ENCODE measurements around the gene TCTN3. TPM values are rescaled to one million over a fixed set of nuclear protein-coding genes. Genes with fewer than 3 reads are reported as not detected.

TCTN3 gene
- total and polyA plus RNA-seq, 2 of the 13 experiments (the other 11 are each of a cell fraction or from before 2014, with no cell fraction given): 53.3 to 60.0 TPM

DNA sequence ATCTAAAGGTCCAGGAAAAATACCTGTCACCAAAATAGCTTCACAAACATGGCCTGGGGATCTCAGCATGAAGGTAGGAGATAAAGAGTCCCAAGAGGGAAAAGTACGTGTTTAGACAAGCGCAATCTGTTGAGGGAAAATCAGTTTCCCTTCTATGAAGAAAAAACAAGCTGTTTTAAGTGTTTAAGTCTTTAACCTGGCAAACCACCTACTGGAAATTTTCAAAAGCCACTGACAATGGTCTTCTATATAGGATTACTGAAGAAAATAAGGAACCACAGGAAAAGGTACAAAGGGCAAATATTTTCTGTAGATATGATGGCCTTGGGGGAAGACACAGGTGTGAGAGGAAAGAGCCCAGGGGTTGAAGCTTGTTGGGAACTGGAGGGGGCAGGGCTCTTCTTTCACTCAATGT lies 58.4 kb downstream of the TCTN3 start (continued):
- no peak for TF ChIP-seq CC2D1A (CRISPR knock-in tag; IDR thresholded peaks at IDR 0.05)
- no peak for TF ChIP-seq ZNF713 (CRISPR knock-in tag; IDR thresholded peaks at IDR 0.05)
- TF ChIP-seq, protein P1, sequence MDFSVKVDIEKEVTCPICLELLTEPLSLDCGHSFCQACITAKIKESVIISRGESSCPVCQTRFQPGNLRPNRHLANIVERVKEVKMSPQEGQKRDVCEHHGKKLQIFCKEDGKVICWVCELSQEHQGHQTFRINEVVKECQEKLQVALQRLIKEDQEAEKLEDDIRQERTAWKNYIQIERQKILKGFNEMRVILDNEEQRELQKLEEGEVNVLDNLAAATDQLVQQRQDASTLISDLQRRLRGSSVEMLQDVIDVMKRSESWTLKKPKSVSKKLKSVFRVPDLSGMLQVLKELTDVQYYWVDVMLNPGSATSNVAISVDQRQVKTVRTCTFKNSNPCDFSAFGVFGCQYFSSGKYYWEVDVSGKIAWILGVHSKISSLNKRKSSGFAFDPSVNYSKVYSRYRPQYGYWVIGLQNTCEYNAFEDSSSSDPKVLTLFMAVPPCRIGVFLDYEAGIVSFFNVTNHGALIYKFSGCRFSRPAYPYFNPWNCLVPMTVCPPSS (IDR thresholded peaks at IDR 0.05): no peak
- TF ChIP-seq TCF12 (IDR thresholded peaks at IDR 0.05): no peak
- TF ChIP-seq TCF12 (CRISPR knock-in tag; IDR thresholded peaks at IDR 0.05): peak; percentile 54; the same call in 1 of the 2 replicates
- TF ChIP-seq HDAC1 (CRISPR knock-in tag; IDR thresholded peaks at IDR 0.05): peak; percentile 66
- TF ChIP-seq CBX1 (IDR thresholded peaks at IDR 0.05; ENCODE audit: low read depth): no peak
- TF ChIP-seq WIZ (CRISPR knock-in tag; IDR thresholded peaks at IDR 0.05): no peak
- TF ChIP-seq KDM2A (CRISPR knock-in tag; IDR thresholded peaks at IDR 0.05; ENCODE audit: borderline replicate concordance, low read depth): no peak
- TF ChIP-seq PRPF4 (IDR thresholded peaks at IDR 0.05; ENCODE audit: low read depth, low read length, poor library complexity, severe bottlenecking): no peak
- no peak for TF ChIP-seq YEATS2 (CRISPR knock-in tag; IDR thresholded peaks at IDR 0.05; ENCODE audit: borderline replicate concordance)
- TF ChIP-seq, protein P2, sequence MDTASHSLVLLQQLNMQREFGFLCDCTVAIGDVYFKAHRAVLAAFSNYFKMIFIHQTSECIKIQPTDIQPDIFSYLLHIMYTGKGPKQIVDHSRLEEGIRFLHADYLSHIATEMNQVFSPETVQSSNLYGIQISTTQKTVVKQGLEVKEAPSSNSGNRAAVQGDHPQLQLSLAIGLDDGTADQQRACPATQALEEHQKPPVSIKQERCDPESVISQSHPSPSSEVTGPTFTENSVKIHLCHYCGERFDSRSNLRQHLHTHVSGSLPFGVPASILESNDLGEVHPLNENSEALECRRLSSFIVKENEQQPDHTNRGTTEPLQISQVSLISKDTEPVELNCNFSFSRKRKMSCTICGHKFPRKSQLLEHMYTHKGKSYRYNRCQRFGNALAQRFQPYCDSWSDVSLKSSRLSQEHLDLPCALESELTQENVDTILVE (CRISPR knock-in tag; IDR thresholded peaks at IDR 0.05): peak; percentile 28; the same call in 1 of the 2 replicates
- TF ChIP-seq, protein P3, sequence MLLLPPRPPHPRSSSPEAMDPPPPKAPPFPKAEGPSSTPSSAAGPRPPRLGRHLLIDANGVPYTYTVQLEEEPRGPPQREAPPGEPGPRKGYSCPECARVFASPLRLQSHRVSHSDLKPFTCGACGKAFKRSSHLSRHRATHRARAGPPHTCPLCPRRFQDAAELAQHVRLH (CRISPR knock-in tag; IDR thresholded peaks at IDR 0.05; ENCODE audit: borderline replicate concordance, low read depth): no peak
- TF ChIP-seq, protein P4, sequence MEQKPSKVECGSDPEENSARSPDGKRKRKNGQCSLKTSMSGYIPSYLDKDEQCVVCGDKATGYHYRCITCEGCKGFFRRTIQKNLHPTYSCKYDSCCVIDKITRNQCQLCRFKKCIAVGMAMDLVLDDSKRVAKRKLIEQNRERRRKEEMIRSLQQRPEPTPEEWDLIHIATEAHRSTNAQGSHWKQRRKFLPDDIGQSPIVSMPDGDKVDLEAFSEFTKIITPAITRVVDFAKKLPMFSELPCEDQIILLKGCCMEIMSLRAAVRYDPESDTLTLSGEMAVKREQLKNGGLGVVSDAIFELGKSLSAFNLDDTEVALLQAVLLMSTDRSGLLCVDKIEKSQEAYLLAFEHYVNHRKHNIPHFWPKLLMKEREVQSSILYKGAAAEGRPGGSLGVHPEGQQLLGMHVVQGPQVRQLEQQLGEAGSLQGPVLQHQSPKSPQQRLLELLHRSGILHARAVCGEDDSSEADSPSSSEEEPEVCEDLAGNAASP (CRISPR knock-in tag; IDR thresholded peaks at IDR 0.05; ENCODE audit: borderline replicate concordance): peak; percentile 56; the same call in 1 of the 2 replicates
- TF ChIP-seq ZNF879 (CRISPR knock-in tag; IDR thresholded peaks at IDR 0.05): no peak
- no peak for TF ChIP-seq ZNF10 (CRISPR knock-in tag; IDR thresholded peaks at IDR 0.05; ENCODE audit: borderline replicate concordance, low read depth)
- TF ChIP-seq, protein P5, sequence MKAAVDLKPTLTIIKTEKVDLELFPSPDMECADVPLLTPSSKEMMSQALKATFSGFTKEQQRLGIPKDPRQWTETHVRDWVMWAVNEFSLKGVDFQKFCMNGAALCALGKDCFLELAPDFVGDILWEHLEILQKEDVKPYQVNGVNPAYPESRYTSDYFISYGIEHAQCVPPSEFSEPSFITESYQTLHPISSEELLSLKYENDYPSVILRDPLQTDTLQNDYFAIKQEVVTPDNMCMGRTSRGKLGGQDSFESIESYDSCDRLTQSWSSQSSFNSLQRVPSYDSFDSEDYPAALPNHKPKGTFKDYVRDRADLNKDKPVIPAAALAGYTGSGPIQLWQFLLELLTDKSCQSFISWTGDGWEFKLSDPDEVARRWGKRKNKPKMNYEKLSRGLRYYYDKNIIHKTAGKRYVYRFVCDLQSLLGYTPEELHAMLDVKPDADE (CRISPR knock-in tag; IDR thresholded peaks at IDR 0.05): no peak
- TF ChIP-seq, protein P6, sequence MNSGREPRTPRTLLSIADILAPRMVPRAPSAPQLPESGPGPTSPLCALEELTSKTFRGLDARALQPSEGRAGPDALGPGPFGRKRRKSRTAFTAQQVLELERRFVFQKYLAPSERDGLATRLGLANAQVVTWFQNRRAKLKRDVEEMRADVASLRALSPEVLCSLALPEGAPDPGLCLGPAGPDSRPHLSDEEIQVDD (CRISPR knock-in tag; IDR thresholded peaks at IDR 0.05; ENCODE audit: borderline replicate concordance): no peak
- peak; percentile 67; the same call in 1 of the 2 replicates for TF ChIP-seq SIX1 (CRISPR knock-in tag; IDR thresholded peaks at IDR 0.05; ENCODE audit: borderline replicate concordance)
- TF ChIP-seq ZNF607 (CRISPR knock-in tag; IDR thresholded peaks at IDR 0.05; ENCODE audit: borderline replicate concordance): no peak
- no peak for TF ChIP-seq KDM1A (CRISPR knock-in tag; IDR thresholded peaks at IDR 0.05)
- no peak for TF ChIP-seq ZNF552 (CRISPR knock-in tag; IDR thresholded peaks at IDR 0.05; ENCODE audit: borderline replicate concordance)
- TF ChIP-seq, protein P7, sequence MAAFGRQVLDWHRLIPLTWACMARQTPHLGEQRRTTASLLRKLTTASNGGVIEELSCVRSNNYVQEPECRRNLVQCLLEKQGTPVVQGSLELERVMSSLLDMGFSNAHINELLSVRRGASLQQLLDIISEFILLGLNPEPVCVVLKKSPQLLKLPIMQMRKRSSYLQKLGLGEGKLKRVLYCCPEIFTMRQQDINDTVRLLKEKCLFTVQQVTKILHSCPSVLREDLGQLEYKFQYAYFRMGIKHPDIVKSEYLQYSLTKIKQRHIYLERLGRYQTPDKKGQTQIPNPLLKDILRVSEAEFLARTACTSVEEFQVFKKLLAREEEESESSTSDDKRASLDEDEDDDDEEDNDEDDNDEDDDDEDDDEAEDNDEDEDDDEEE (CRISPR knock-in tag; IDR thresholded peaks at IDR 0.05): no peak
- TF ChIP-seq, protein P8, sequence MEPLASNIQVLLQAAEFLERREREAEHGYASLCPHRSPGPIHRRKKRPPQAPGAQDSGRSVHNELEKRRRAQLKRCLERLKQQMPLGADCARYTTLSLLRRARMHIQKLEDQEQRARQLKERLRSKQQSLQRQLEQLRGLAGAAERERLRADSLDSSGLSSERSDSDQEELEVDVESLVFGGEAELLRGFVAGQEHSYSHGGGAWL (CRISPR knock-in tag; IDR thresholded peaks at IDR 0.05): no peak

All from HepG2 (cell line).